GM18909 (cell line): Measurements from ENCODE around the gene GABRE.
"Not testable (repeated sequence)": the region's sequence is repeated elsewhere in the genome, so short reads cannot be mapped to it uniquely, and the experiment has no call there.

Experiments
- ATAC-seq: cut with Tn5 transposase; IDR thresholded peaks from one replicate; pipeline ENCODE4 v1.9.1; 2021; ENCODE audit warnings: mild to moderate bottlenecking; ENCODE audit not compliant: unreplicated experiment, poor library complexity

GABRE gene

GRCh38 chrX:151970661-151971060 lies 3.8 kb downstream of the GABRE start:
- ATAC-seq: no peak

- no peak for ATAC-seq
These were observed 4.4 kb downstream of the GABRE start for GRCh38 chrX:151970027-151970426.

GRCh38 chrX:151966236-151966635 lies 8.2 kb downstream of the GABRE start:
- ATAC-seq: no peak

- no peak for ATAC-seq
These were observed 12.4 kb downstream of the GABRE start for GRCh38 chrX:151962034-151962433.

- no peak for ATAC-seq
These were observed 16.4 kb downstream of the GABRE start for GRCh38 chrX:151958101-151958500.

- ATAC-seq: no peak
These were observed 19.7 kb downstream of the GABRE start for GRCh38 chrX:151954730-151955129.

GRCh38 chrX:151938172-151938571 lies 36.3 kb downstream of the GABRE start:
- ATAC-seq: no peak

GRCh38 chrX:151935358-151935757 lies 39.1 kb downstream of the GABRE start:
- no peak for ATAC-seq

GRCh38 chrX:151929126-151929525 lies 45.4 kb downstream of the GABRE start:
- ATAC-seq: no peak

- no peak for ATAC-seq
These were observed 50.8 kb downstream of the GABRE start for GRCh38 chrX:151923648-151924047.

GRCh38 chrX:151922692-151923091 lies 51.8 kb downstream of the GABRE start:
- ATAC-seq: no peak

- ATAC-seq: no peak
These were observed 52.6 kb downstream of the GABRE start for GRCh38 chrX:151921866-151922265.

- ATAC-seq: no peak
These were observed 53.2 kb downstream of the GABRE start for GRCh38 chrX:151921292-151921691.

- ATAC-seq: no peak
These were observed 53.9 kb downstream of the GABRE start for GRCh38 chrX:151920530-151920929.

GRCh38 chrX:151920101-151920500 lies 54.4 kb downstream of the GABRE start:
- ATAC-seq: no peak

GRCh38 chrX:151919610-151920009 lies 54.9 kb downstream of the GABRE start:
- ATAC-seq: no peak

- not testable (repeated sequence) for ATAC-seq
These were observed 55.7 kb downstream of the GABRE start for GRCh38 chrX:151918736-151919135.

- ATAC-seq: no peak
These were observed 61.7 kb downstream of the GABRE start, which contains the start of gene MAGEA4 for GRCh38 chrX:151912780-151913179. MAGEA4 (plus strand) TSS chrX:151912889; CDS start chrX:151923665, 10,776 bp downstream.

- no peak for ATAC-seq
These were observed 62.3 kb downstream of the GABRE start for GRCh38 chrX:151912221-151912620.

GRCh38 chrX:151904989-151905388 lies 69.5 kb downstream of the GABRE start:
- no peak for ATAC-seq
